T-cell (primary cell): ENCODE results near the gene TBC1D4. TPM values are rescaled to one million over a fixed set of nuclear protein-coding genes. Genes with fewer than 3 reads are reported as not detected.

Experiments used
- ATAC-seq, 4 experiments: fragments of 200-7000 bp in 3 of 4; fragments of 150-1000 bp in 1 of 4; cut with Tn5 transposase; replicated peaks in 1 of 4; 1 replicate in 3 of 4; 2 replicates in 1 of 4; pipeline ENCODE4 v1.10.0; 2021; ENCODE audit warnings: moderate library complexity in 3 of 4, mild to moderate bottlenecking in 2 of 4, moderate number of reproducible peaks in 1 of 4
- CTCF ChIA-PET, 2 donors: fragments of 300-600 bp; sonication (Branson Sonifier 250); formaldehyde crosslinking; loops; one replicate each; lab custom pipeline; 2022; ENCODE audit warnings: antibody characterized with exemption in 2 of 2; lab: Charles Lee
- POLR2A ChIA-PET, 2 donors: fragments of 300-600 bp; sonication (Branson Sonifier 250); formaldehyde crosslinking; loops; one replicate each; lab custom pipeline; 2022; ENCODE audit warnings: antibody characterized with exemption in 2 of 2; lab: Charles Lee
- DNase-seq, 35 experiments: peaks; one replicate each; pipeline versions ENCODE4 v3.0.0 to v3.0.0-alpha.2; 2013 to 2023
- H3K27ac ChIP-seq: one replicate; pipeline ENCODE4 v1.5.1; 2013; ENCODE audit warnings: low read length
- H3K27me3 ChIP-seq, 2 experiments: replicated peaks in 1 of 2; 1 replicate in 1 of 2; 2 replicates in 1 of 2; pipeline versions ENCODE4 v1.6.1 to v1.7.0; 2013; ENCODE audit warnings: low read length in 1 of 2, mixed read lengths in 1 of 2; ENCODE audit not compliant: control insufficient read depth in 2 of 2, insufficient read depth in 2 of 2; ENCODE audit errors: extremely low read depth in 1 of 2
- H3K36me3 ChIP-seq, 2 donors: 1 replicate in 1 of 2; 2 replicates in 1 of 2; pipeline versions ENCODE4 v1.6.1 to v1.7.0; 2013; ENCODE audit warnings: low read length in 1 of 2; ENCODE audit not compliant: control insufficient read depth in 2 of 2, insufficient read depth in 1 of 2; ENCODE audit errors: extremely low read depth in 1 of 2
- H3K4me1 ChIP-seq, 2 experiments: 1 replicate in 1 of 2; 2 replicates in 1 of 2; pipeline versions ENCODE4 v1.6.1 to v1.7.0; 2013; ENCODE audit warnings: low read length in 2 of 2, mixed read lengths in 1 of 2; ENCODE audit not compliant: insufficient read depth in 2 of 2, control insufficient read depth in 1 of 2; ENCODE audit errors: extremely low read depth in 1 of 2
- H3K4me3 ChIP-seq, 2 donors: 1 replicate in 1 of 2; 2 replicates in 1 of 2; pipeline versions ENCODE4 v1.5.1 to v1.7.0; 2013; ENCODE audit warnings: mild to moderate bottlenecking in 2 of 2, low read length in 1 of 2, moderate library complexity in 1 of 2; ENCODE audit not compliant: control insufficient read depth in 1 of 2; ENCODE audit errors: extremely low read depth in 1 of 2
- H3K9me3 ChIP-seq: 2 replicates; pipeline ENCODE4 v1.7.0; 2013
- H3K27ac Mint-ChIP-seq, 2 donors: one replicate each; pipeline ENCODE4 v1.8.0; 2020 to 2021; ENCODE audit warnings: mild to moderate bottlenecking in 2 of 2, mixed read lengths in 2 of 2
- H3K27me3 Mint-ChIP-seq, 2 donors: one replicate each; pipeline ENCODE4 v1.8.0; 2021 to 2022; ENCODE audit warnings: mixed read lengths in 2 of 2
- H3K36me3 Mint-ChIP-seq: one replicate; pipeline ENCODE4 v1.8.0; 2021; ENCODE audit warnings: mixed read lengths
- H3K4me1 Mint-ChIP-seq, 3 donors: one replicate each; pipeline ENCODE4 v1.8.0; 2020 to 2022; ENCODE audit warnings: mixed read lengths in 3 of 3, mild to moderate bottlenecking in 1 of 3
- H3K4me3 Mint-ChIP-seq, 3 donors: one replicate each; pipeline ENCODE4 v1.8.0; 2020 to 2022; ENCODE audit warnings: mild to moderate bottlenecking in 3 of 3, mixed read lengths in 3 of 3, moderate library complexity in 3 of 3
- H3K9me3 Mint-ChIP-seq, 3 donors: one replicate each; pipeline ENCODE4 v1.8.0; 2020 to 2022; ENCODE audit warnings: mixed read lengths in 3 of 3
- WGBS: methylation state at CpG from one replicate; pipeline ENCODE4 v1.1.5; 2013; ENCODE audit warnings: missing lambda C conversion rate; ENCODE audit not compliant: insufficient coverage; 5-methylcytosine and 5-hydroxymethylcytosine counted together
- total RNA-seq, 35 experiments: library from RNA in 6 of 35; stranded (reverse) in 6 of 35; fragments of 120-200 nt in 1 of 35; gene quantifications; one replicate each; pipeline versions ENCODE4 v1.2.1 to v1.2.4 and lab custom pipeline; 2013 to 2026

Gene TBC1D4
- total RNA-seq, 5 donors from 2014 or later (not counting 1 experiment from before 2014, with no cell fraction given): 45.7 to 67.9 (median 56.8) TPM

- peaks cover 8 to 9% of the 10 kb centered on the region in 2 donors for H3K27me3 Mint-ChIP-seq
- H3K4me1 Mint-ChIP-seq: no peaks in the 10 kb centered on the region
- no peaks in the 10 kb centered on the region for H3K27me3 ChIP-seq
- H3K9me3 ChIP-seq: no peaks in the 10 kb centered on the region
- WGBS: 80% methylated on average over 1 of the region's 1 CpG
- no peaks in the 10 kb centered on the region for H3K4me1 ChIP-seq
- no peak overlapping the region for H3K4me3 ChIP-seq
- no peaks in the 10 kb centered on the region for H3K36me3 Mint-ChIP-seq
- ATAC-seq: no peak
- no peak for DNase-seq
- no peak overlapping the region for H3K27ac Mint-ChIP-seq
- H3K4me3 Mint-ChIP-seq: no peak overlapping the region
- H3K9me3 Mint-ChIP-seq: no peaks in the 10 kb centered on the region
- no peak overlapping the region for H3K27ac ChIP-seq
- ChIA-PET POLR2A (no interaction called here), CTCF (no interaction called here)
- H3K36me3 ChIP-seq: no peaks in the 10 kb centered on the region
Observed at GRCh38 chr13:75404726-75405125, 77.2 kb downstream of the TBC1D4 start.

GRCh38 chr13:75402787-75403186 lies 79.2 kb downstream of the TBC1D4 start:
- H3K4me3 Mint-ChIP-seq: no peak overlapping the region
- no peaks in the 10 kb centered on the region for H3K36me3 ChIP-seq
- no peaks in the 10 kb centered on the region for H3K9me3 ChIP-seq
- ChIA-PET CTCF (no interaction called here), POLR2A (no interaction called here)
- DNase-seq (no peak), ATAC-seq (no peak)
- no peaks in the 10 kb centered on the region for H3K4me1 ChIP-seq
- no peak overlapping the region for H3K27ac ChIP-seq
- H3K36me3 Mint-ChIP-seq: no peaks in the 10 kb centered on the region
- peaks cover 8 to 9% of the 10 kb centered on the region in 2 donors for H3K27me3 Mint-ChIP-seq
- H3K27me3 ChIP-seq: no peaks in the 10 kb centered on the region
- no peaks in the 10 kb centered on the region for H3K4me1 Mint-ChIP-seq
- no peaks in the 10 kb centered on the region for H3K9me3 Mint-ChIP-seq
- 100% methylated on average over 1 of the region's 2 CpGs for WGBS
- no peak overlapping the region for H3K27ac Mint-ChIP-seq
- no peak overlapping the region for H3K4me3 ChIP-seq

GRCh38 chr13:75400775-75401174 lies 81.2 kb downstream of the TBC1D4 start:
- no peaks in the 10 kb centered on the region for H3K36me3 ChIP-seq
- Mint-ChIP-seq H3K4me3 (no peak overlapping the region), H3K27me3 (peaks cover 3 to 8% of the 10 kb centered on the region in 2 donors), H3K27ac (no peak overlapping the region), H3K9me3 (peaks cover 0 to 6% (median 3%) of the 10 kb centered on the region in 3 donors), H3K4me1 (no peaks in the 10 kb centered on the region), H3K36me3 (no peaks in the 10 kb centered on the region)
- no peak for DNase-seq
- H3K9me3 ChIP-seq: no peaks in the 10 kb centered on the region
- 100% methylated on average over 1 of the region's 1 CpG for WGBS
- no peak overlapping the region for H3K27ac ChIP-seq
- ChIA-PET POLR2A (no interaction called here), CTCF (no interaction called here)
- H3K4me1 ChIP-seq: no peaks in the 10 kb centered on the region
- H3K4me3 ChIP-seq: no peak overlapping the region
- no peaks in the 10 kb centered on the region for H3K27me3 ChIP-seq
- ATAC-seq: no peak

- Histone ChIP-seq H3K9me3 (no peaks in the 10 kb centered on the region), H3K27ac (no peak overlapping the region), H3K4me1 (no peaks in the 10 kb centered on the region), H3K36me3 (no peaks in the 10 kb centered on the region), H3K27me3 (no peaks in the 10 kb centered on the region), H3K4me3 (no peak overlapping the region)
- Mint-ChIP-seq H3K4me3 (no peak overlapping the region), H3K36me3 (no peaks in the 10 kb centered on the region), H3K27me3 (peaks cover 3 to 8% of the 10 kb centered on the region in 2 donors), H3K4me1 (no peaks in the 10 kb centered on the region), H3K9me3 (peaks cover 0 to 6% (median 3%) of the 10 kb centered on the region in 3 donors), H3K27ac (no peak overlapping the region)
- DNase-seq (no peak), ATAC-seq (no peak)
- ChIA-PET POLR2A (interaction anchor here in 1 of 2 donors (0.7 kb wide), 1 partner anchor 11 kb away, joined by 3 read pairs; no protein-coding TSS in a partner anchor), CTCF (no interaction called here)
- WGBS: 100% methylated on average over 1 of the region's 2 CpGs
Observed at GRCh38 chr13:75399879-75400217, 82.1 kb downstream of the TBC1D4 start.

- no CpG with 5 or more reads among the region's 2 CpGs for WGBS
- no peaks in the 10 kb centered on the region for H3K9me3 ChIP-seq
- Mint-ChIP-seq H3K36me3 (no peaks in the 10 kb centered on the region), H3K27ac (no peak overlapping the region), H3K4me1 (no peaks in the 10 kb centered on the region), H3K4me3 (no peak overlapping the region), H3K27me3 (peaks cover 3 to 8% of the 10 kb centered on the region in 2 donors), H3K9me3 (peaks cover 0 to 6% (median 3%) of the 10 kb centered on the region in 3 donors)
- H3K36me3 ChIP-seq: no peaks in the 10 kb centered on the region
- H3K4me1 ChIP-seq: no peaks in the 10 kb centered on the region
- H3K4me3 ChIP-seq: no peak overlapping the region
- H3K27me3 ChIP-seq: no peaks in the 10 kb centered on the region
- POLR2A ChIA-PET: no interaction called here
- DNase-seq: no peak
- CTCF ChIA-PET: no interaction called here
- no peak overlapping the region for H3K27ac ChIP-seq
- no peak for ATAC-seq
Observed at GRCh38 chr13:75399168-75399878, 82.6 kb downstream of the TBC1D4 start.

- Mint-ChIP-seq H3K27ac (no peak overlapping the region), H3K4me1 (no peaks in the 10 kb centered on the region), H3K36me3 (no peaks in the 10 kb centered on the region), H3K4me3 (no peak overlapping the region), H3K27me3 (peaks cover 0 to 8% of the 10 kb centered on the region in 2 donors), H3K9me3 (peaks cover 0 to 6% (median 3%) of the 10 kb centered on the region in 3 donors)
- WGBS: 92% methylated on average over 5 of the region's 6 CpGs
- H3K4me3 ChIP-seq: no peak overlapping the region
- DNase-seq (no peak), ATAC-seq (no peak)
- no peaks in the 10 kb centered on the region for H3K4me1 ChIP-seq
- ChIA-PET CTCF (no interaction called here), POLR2A (no interaction called here)
- H3K27ac ChIP-seq: no peak overlapping the region
- H3K9me3 ChIP-seq: no peaks in the 10 kb centered on the region
- H3K27me3 ChIP-seq: no peaks in the 10 kb centered on the region
- H3K36me3 ChIP-seq: no peaks in the 10 kb centered on the region
Observed at GRCh38 chr13:75398072-75398471, 83.9 kb downstream of the TBC1D4 start.
